ENCODE results near the gene ZNF346. TPM values are rescaled to one million over a fixed set of nuclear protein-coding genes. Genes with fewer than 3 reads are reported as not detected.

Gene ZNF346
- total RNA-seq, 1 experiment from 2014 or later = 27.3 TPM

- H3K9me3 ChIP-seq (ENCODE audit: low read depth, low read length, poor library complexity, severe bottlenecking) = no peaks in the 10 kb centered on the region
- H3K27me3 ChIP-seq (replicated peaks; ENCODE audit: insufficient read depth, low read depth, low read length, poor library complexity) = no peaks in the 10 kb centered on the region
- no peaks in the 10 kb centered on the region for H3K4me1 ChIP-seq (ENCODE audit: insufficient read depth, low read length, poor library complexity, severe bottlenecking)
- DNase-seq (ENCODE audit: low spot score) = no peak
- ChIA-PET CTCF (no interaction called here), POLR2A (ENCODE audit: low non-redundant PET) (no interaction called here)
- H3K36me3 ChIP-seq (ENCODE audit: insufficient read depth, low read length, poor library complexity, severe bottlenecking) = no peaks in the 10 kb centered on the region
- TF ChIP-seq CTCF (conservative IDR thresholded peaks at IDR 0.05; ENCODE audit: low read depth, low read length) (no peak), EZH2 (IDR thresholded peaks at IDR 0.05; ENCODE audit: borderline replicate concordance, low read depth, low read length, poor library complexity, severe bottlenecking) (no peak)
- no peak overlapping the region for H3K27ac ChIP-seq (ENCODE audit: low read depth, low read length, poor library complexity, severe bottlenecking)
- intact Hi-C loops (cut with micrococcal nuclease; ENCODE audit: unreplicated experiment) = no loop called here
- H3K4me3 ChIP-seq (ENCODE audit: low read depth, low read length, poor library complexity, severe bottlenecking) = no peak overlapping the region
- no TSS peak for BruUV-seq (replicated peaks)
These were observed 95.0 kb downstream of the ZNF346 start for GRCh38 chr5:177117441-177118045.

GRCh38 chr5:177122566-177122965 lies 100.1 kb downstream of the ZNF346 start:
- DNase-seq (ENCODE audit: low spot score) = no peak
- intact Hi-C loops (cut with micrococcal nuclease; ENCODE audit: unreplicated experiment) = no loop called here
- no peak overlapping the region for H3K27ac ChIP-seq (ENCODE audit: low read depth, low read length, poor library complexity, severe bottlenecking)
- no peaks in the 10 kb centered on the region for H3K36me3 ChIP-seq (ENCODE audit: insufficient read depth, low read length, poor library complexity, severe bottlenecking)
- no peaks in the 10 kb centered on the region for H3K27me3 ChIP-seq (replicated peaks; ENCODE audit: insufficient read depth, low read depth, low read length, poor library complexity)
- ChIA-PET CTCF (no interaction called here), POLR2A (ENCODE audit: low non-redundant PET) (no interaction called here)
- H3K4me3 ChIP-seq (ENCODE audit: low read depth, low read length, poor library complexity, severe bottlenecking) = no peak overlapping the region
- TF ChIP-seq EZH2 (IDR thresholded peaks at IDR 0.05; ENCODE audit: borderline replicate concordance, low read depth, low read length, poor library complexity, severe bottlenecking) = no peak
- no peak for TF ChIP-seq CTCF (conservative IDR thresholded peaks at IDR 0.05; ENCODE audit: low read depth, low read length)
- no peaks in the 10 kb centered on the region for H3K9me3 ChIP-seq (ENCODE audit: low read depth, low read length, poor library complexity, severe bottlenecking)
- BruUV-seq (replicated peaks) = no TSS peak
- no peaks in the 10 kb centered on the region for H3K4me1 ChIP-seq (ENCODE audit: insufficient read depth, low read length, poor library complexity, severe bottlenecking)

GRCh38 chr5:177123789-177124485 lies 101.4 kb downstream of the ZNF346 start:
- CTCF ChIA-PET = no interaction called here
- H3K9me3 ChIP-seq (ENCODE audit: low read depth, low read length, poor library complexity, severe bottlenecking) = no peaks in the 10 kb centered on the region
- no peaks in the 10 kb centered on the region for H3K4me1 ChIP-seq (ENCODE audit: insufficient read depth, low read length, poor library complexity, severe bottlenecking)
- intact Hi-C loops (cut with micrococcal nuclease; ENCODE audit: unreplicated experiment) = no loop called here
- no TSS peak for BruUV-seq (replicated peaks)
- TF ChIP-seq CTCF (conservative IDR thresholded peaks at IDR 0.05; ENCODE audit: low read depth, low read length) (no peak), EZH2 (IDR thresholded peaks at IDR 0.05; ENCODE audit: borderline replicate concordance, low read depth, low read length, poor library complexity, severe bottlenecking) (no peak)
- DNase-seq (ENCODE audit: low spot score) = no peak
- POLR2A ChIA-PET (ENCODE audit: low non-redundant PET) = no interaction called here
- H3K27ac ChIP-seq (ENCODE audit: low read depth, low read length, poor library complexity, severe bottlenecking) = no peak overlapping the region
- H3K36me3 ChIP-seq (ENCODE audit: insufficient read depth, low read length, poor library complexity, severe bottlenecking) = no peaks in the 10 kb centered on the region
- no peaks in the 10 kb centered on the region for H3K27me3 ChIP-seq (replicated peaks; ENCODE audit: insufficient read depth, low read depth, low read length, poor library complexity)
- H3K4me3 ChIP-seq (ENCODE audit: low read depth, low read length, poor library complexity, severe bottlenecking) = no peak overlapping the region

Measured in A673 (cell line).